ENCODE measurements around the gene CUL2. TPM values are rescaled to one million over a fixed set of nuclear protein-coding genes. Genes with fewer than 3 reads are reported as not detected.
"Not testable (repeated sequence)": the region's sequence is repeated elsewhere in the genome, so short reads cannot be mapped to it uniquely, and the experiment has no call there.

Gene CUL2
- total RNA-seq, 1 experiment from 2014 or later: 36.1 TPM

DNA sequence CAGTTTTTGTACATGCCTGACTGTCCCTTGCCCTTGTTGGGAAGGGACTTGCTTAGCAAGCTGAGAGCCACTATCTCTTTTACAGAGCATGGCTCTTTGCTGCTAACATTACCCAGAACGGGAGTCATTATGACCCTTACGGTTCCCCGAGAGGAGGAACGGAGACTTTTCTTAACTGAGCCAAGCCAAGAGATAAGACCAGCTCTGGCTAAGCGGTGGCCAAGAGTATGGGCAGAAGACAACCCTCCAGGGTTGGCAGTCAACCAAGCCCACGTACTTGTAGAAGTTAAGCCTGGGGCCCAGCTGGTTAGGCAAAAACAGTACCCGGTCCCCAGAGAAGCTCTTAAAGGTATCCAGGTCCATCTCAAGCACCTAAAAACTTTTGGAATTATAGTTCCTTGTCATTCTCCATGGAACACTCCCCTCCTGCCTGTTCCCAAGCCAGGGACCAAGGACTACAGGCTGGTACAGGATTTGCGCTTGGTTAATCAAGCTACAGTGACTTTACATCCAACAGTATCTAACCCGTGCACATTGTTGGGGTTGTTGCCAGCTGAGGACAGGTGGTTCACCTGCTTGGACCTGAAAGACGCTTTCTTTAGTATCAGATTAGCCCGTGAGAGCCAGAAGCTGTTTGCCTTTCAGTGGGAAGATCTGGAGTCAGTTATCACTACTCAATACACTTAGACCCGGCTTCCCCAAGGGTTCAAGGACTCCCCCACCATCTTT, 118.4 kb downstream of the CUL2 start:
- H3K9ac ChIP-seq (ENCODE audit: low read length); H3K4me1 ChIP-seq (ENCODE audit: control insufficient read depth in 1 of 2, insufficient read depth in 2 of 2, low read length in 2 of 2); H3K9me2 ChIP-seq (ENCODE audit: insufficient read depth); intact Hi-C loops (cut with micrococcal nuclease); POLR2A ChIA-PET; H4K20me1 ChIP-seq (ENCODE audit: insufficient read depth); H3K27me3 ChIP-seq (ENCODE audit: insufficient read depth, low read length); CTCF ChIA-PET; H3K36me3 ChIP-seq (ENCODE audit: control insufficient read depth in 1 of 2, insufficient read depth in 2 of 2, low read length in 2 of 2); H3K4me3 ChIP-seq (replicated peaks in 1 of 2; ENCODE audit: low read depth in 1 of 2, low read length in 2 of 2); H2AFZ ChIP-seq (ENCODE audit: low read depth, low read length, poor library complexity, severe bottlenecking); BruUV-seq (replicated peaks); ATAC-seq; H3K4me2 ChIP-seq (ENCODE audit: low read length); DNase-seq (ENCODE audit: low read depth, low spot score); H3K79me2 ChIP-seq (ENCODE audit: insufficient read depth, low read length); RAD21 ChIA-PET (ENCODE audit: low non-redundant PET in 1 of 2, low total read pairs in 2 of 2, uncharacterized antibody in 2 of 2, unreplicated experiment in 2 of 2); H3K27ac ChIP-seq (ENCODE audit: low read depth, low read length); H3K9me3 ChIP-seq (ENCODE audit: control insufficient read depth in 1 of 2, insufficient read depth in 1 of 2, low read depth in 1 of 2, low read length in 2 of 2): not testable (repeated sequence)

DNA sequence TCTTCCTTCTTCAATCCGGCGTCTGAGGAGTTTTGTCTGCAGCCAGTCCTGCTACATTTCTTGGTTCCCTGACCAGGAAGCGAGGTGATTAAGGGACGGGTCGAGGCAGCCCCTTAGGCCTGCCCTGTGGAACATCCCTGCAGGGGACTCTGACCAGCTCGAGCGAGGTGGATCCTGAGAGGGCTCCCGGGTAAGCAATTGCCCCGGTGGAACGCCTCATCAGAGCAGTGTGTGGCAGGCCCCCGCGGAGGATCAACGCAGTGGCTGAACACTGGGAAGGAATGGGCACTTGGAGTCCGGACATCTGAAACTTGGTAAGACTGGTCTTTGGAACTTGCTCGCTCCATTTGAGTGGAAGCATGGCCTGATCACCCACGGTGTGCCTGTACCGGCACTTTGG, 121.0 kb downstream of the CUL2 start:
- no peaks in the 10 kb centered on the region for H3K36me3 ChIP-seq (ENCODE audit: control insufficient read depth in 1 of 2, insufficient read depth in 2 of 2, low read length in 2 of 2)
- no peaks in the 10 kb centered on the region for H3K9me3 ChIP-seq (ENCODE audit: control insufficient read depth in 1 of 2, insufficient read depth in 1 of 2, low read depth in 1 of 2, low read length in 2 of 2)
- intact Hi-C loops (cut with micrococcal nuclease): no loop called here
- no peak overlapping the region for H3K4me3 ChIP-seq (replicated peaks in 1 of 2; ENCODE audit: low read depth in 1 of 2, low read length in 2 of 2)
- H3K27me3 ChIP-seq (ENCODE audit: insufficient read depth, low read length): no peaks in the 10 kb centered on the region
- no TSS peak for BruUV-seq (replicated peaks)
- no peaks in the 10 kb centered on the region for H4K20me1 ChIP-seq (ENCODE audit: insufficient read depth)
- no peak overlapping the region for H3K4me2 ChIP-seq (ENCODE audit: low read length)
- H3K79me2 ChIP-seq (ENCODE audit: insufficient read depth, low read length): no peaks in the 10 kb centered on the region
- ChIA-PET POLR2A (no interaction called here), CTCF (no interaction called here), RAD21 (ENCODE audit: low non-redundant PET in 1 of 2, low total read pairs in 2 of 2, uncharacterized antibody in 2 of 2, unreplicated experiment in 2 of 2) (no interaction called here)
- H2AFZ ChIP-seq (ENCODE audit: low read depth, low read length, poor library complexity, severe bottlenecking): no peak overlapping the region
- DNase-seq (ENCODE audit: low read depth, low spot score): no peak
- H3K9ac ChIP-seq (ENCODE audit: low read length): no peak overlapping the region
- H3K27ac ChIP-seq (ENCODE audit: low read depth, low read length): no peak overlapping the region
- no peak for ATAC-seq
- no peaks in the 10 kb centered on the region for H3K9me2 ChIP-seq (ENCODE audit: insufficient read depth)
- no peaks in the 10 kb centered on the region for H3K4me1 ChIP-seq (ENCODE audit: control insufficient read depth in 1 of 2, insufficient read depth in 2 of 2, low read length in 2 of 2)
- TF ChIP-seq SP1 (IDR thresholded peaks at IDR 0.05; ENCODE audit: low read depth) (no peak), POLR2A (IDR thresholded peaks at IDR 0.05; ENCODE audit: borderline replicate concordance, extremely low read depth, insufficient read depth, insufficient read length) (no peak), CBX3 (IDR thresholded peaks at IDR 0.05; ENCODE audit: low read depth) (no peak), EZH2 (IDR thresholded peaks at IDR 0.05) (no peak), CEBPB (IDR thresholded peaks at IDR 0.05; ENCODE audit: low read depth) (no peak), ZBTB33 (IDR thresholded peaks at IDR 0.05; ENCODE audit: extremely low read depth, insufficient replicate concordance, low read length) (no peak)

All from HCT116 (cell line).